DOHH2 (cell line): ENCODE measurements around the gene CD74.

Source experiments
- CTCF ChIP-seq: fragments of 200-600 bp; sonication (generic); IDR thresholded peaks from one replicate; pipeline ENCODE4 v1.5.1; 2014; ENCODE audit warnings: antibody characterized with exemption, mild to moderate bottlenecking, low read depth, low read length; ENCODE audit not compliant: poor library complexity, severe bottlenecking
- EZH2phosphoT487 ChIP-seq: fragments of 200-600 bp; sonication (generic); IDR thresholded peaks from 2 replicates; pipeline ENCODE4 v1.6.1; 2017; ENCODE audit warnings: borderline replicate concordance, mild to moderate bottlenecking, antibody characterized with exemption, low read length, moderate library complexity, mixed read lengths

- TF ChIP-seq CTCF (no peak), EZH2phosphoT487 (no peak)
These were observed 18.9 kb upstream of the CD74 start for GRCh38 chr5:150431574-150431973.
